ENCODE measurements around the gene STAT3. TPM values are rescaled to one million over a fixed set of nuclear protein-coding genes. Genes with fewer than 3 reads are reported as not detected.
"Not testable (repeated sequence)": the region's sequence is repeated elsewhere in the genome, so short reads cannot be mapped to it uniquely, and the experiment has no call there.

The STAT3 gene
- total and polyA plus RNA-seq, 9 of the 15 experiments (the other 6 are each of a cell fraction or from before 2014, with no cell fraction given) = 90.0 to 179 (median 114) TPM

GRCh38 chr17:42366176-42367023 is 21.8 kb downstream of the STAT3 start:
- H3K9me1 ChIP-seq (ENCODE audit: control insufficient read depth, insufficient read depth, low read length); intact Hi-C loops (cut with micrococcal nuclease); H3K9ac ChIP-seq (ENCODE audit: insufficient read depth in 1 of 2, low read depth in 2 of 2, low read length in 2 of 2); H3K4me2 ChIP-seq (ENCODE audit: insufficient read depth, low read length); H3K27me3 ChIP-seq (ENCODE audit: control insufficient read depth in 2 of 2, insufficient read depth in 2 of 2, low read length in 2 of 2); H3K36me3 ChIP-seq (ENCODE audit: control insufficient read depth, insufficient read depth, low read length); H3K27ac ChIP-seq (ENCODE audit: extremely low read depth, low read depth, low read length); CTCF ChIA-PET (ENCODE audit: low intra/inter-chr PET ratio); BruUV-seq (replicated peaks); H3K9me3 ChIP-seq (replicated peaks; ENCODE audit: control insufficient read depth, insufficient read depth, low read depth, low read length); H3K4me3 ChIP-seq; FAIRE-seq; in situ Hi-C loops (cut with MboI); H2AFZ ChIP-seq (ENCODE audit: low read depth, low read length): not testable (repeated sequence)
- Histone ChIP-seq H4K20me1 (replicated peaks; ENCODE audit: control insufficient read depth, insufficient read depth, low read length) (peaks cover 17% of the 10 kb centered on the region; the same call in 1 of the 2 replicates), H3K79me2 (ENCODE audit: control insufficient read depth, insufficient read depth, low read length) (peaks cover 71% of the 10 kb centered on the region), H3K4me1 (replicated peaks in 1 of 2; ENCODE audit: control insufficient read depth in 2 of 2, insufficient read depth in 2 of 2, low read length in 2 of 2) (peaks cover 28 to 35% of the 10 kb centered on the region in 2 experiments; a peak in 4 of 5 replicates)
- TF ChIP-seq MYNN (IDR thresholded peaks at IDR 0.05) (peak; percentile 100), MYNN (CRISPR knock-in tag; IDR thresholded peaks at IDR 0.05) (peak; percentile 98)
- DNase-seq (ENCODE audit: extremely low read depth in 1 of 4, low spot score in 3 of 4) (peak in 3 of 4 experiments; percentile 24 to 39 (median 26)), ATAC-seq (peak; percentile 43)
- POLR2A ChIA-PET = interaction anchor here (1.0 to 1.2 kb wide), 4 partner anchors 11 to 55 kb away, joined by 3 to 5 read pairs (median 4); partner anchors contain the start of gene STAT3
- WGBS (ENCODE audit: insufficient coverage, low coverage, missing lambda C conversion rate) = 55% methylated on average over 13 of the region's 13 CpGs

- FAIRE-seq (peak; percentile 69), DNase-seq (ENCODE audit: extremely low read depth in 1 of 4, low spot score in 3 of 4) (peak; percentile 27 to 61 (median 34)), ATAC-seq (peak; percentile 55)
- Histone ChIP-seq H3K9ac (ENCODE audit: insufficient read depth in 1 of 2, low read depth in 2 of 2, low read length in 2 of 2) (no peak overlapping the region; a peak in 1 of 4 replicates), H3K4me1 (replicated peaks in 1 of 2; ENCODE audit: control insufficient read depth in 2 of 2, insufficient read depth in 2 of 2, low read length in 2 of 2) (peaks cover 26 to 35% of the 10 kb centered on the region in 2 experiments; a peak in 4 of 5 replicates), H3K9me1 (ENCODE audit: control insufficient read depth, insufficient read depth, low read length) (peaks cover 5% of the 10 kb centered on the region), H3K9me3 (replicated peaks; ENCODE audit: control insufficient read depth, insufficient read depth, low read depth, low read length) (no peaks in the 10 kb centered on the region), H2AFZ (ENCODE audit: low read depth, low read length) (no peak overlapping the region), H3K4me2 (ENCODE audit: insufficient read depth, low read length) (no peak overlapping the region), H3K4me3 (no peak overlapping the region), H3K27ac (ENCODE audit: extremely low read depth, low read depth, low read length) (no peak overlapping the region), H3K27me3 (ENCODE audit: control insufficient read depth in 2 of 2, insufficient read depth in 2 of 2, low read length in 2 of 2) (no peaks in the 10 kb centered on the region), H3K79me2 (ENCODE audit: control insufficient read depth, insufficient read depth, low read length) (peaks cover 77% of the 10 kb centered on the region), H4K20me1 (replicated peaks; ENCODE audit: control insufficient read depth, insufficient read depth, low read length) (peaks cover 15% of the 10 kb centered on the region; the same call in 1 of the 2 replicates), H3K36me3 (ENCODE audit: control insufficient read depth, insufficient read depth, low read length) (no peaks in the 10 kb centered on the region; the same call in 2 of the 3 replicates)
- ChIA-PET CTCF (ENCODE audit: low intra/inter-chr PET ratio) (no interaction called here), POLR2A (interaction anchor here (0.7 kb wide), 1 partner anchor 14 kb away, joined by 4 read pairs; no protein-coding TSS in a partner anchor)
- in situ Hi-C loops (cut with MboI) (no loop called here), intact Hi-C loops (cut with micrococcal nuclease) (no loop called here)
- BruUV-seq (replicated peaks) = TSS peak; percentile 19
- WGBS (ENCODE audit: insufficient coverage, low coverage, missing lambda C conversion rate) = 30% methylated on average over 9 of the region's 9 CpGs
- TF ChIP-seq ZNF121 (CRISPR knock-in tag; conservative IDR thresholded peaks at IDR 0.05) = no peak
- TF ChIP-seq ZKSCAN3 (CRISPR knock-in tag; IDR thresholded peaks at IDR 0.05) = no peak
- no peak for TF ChIP-seq XRCC4 (IDR thresholded peaks at IDR 0.05; ENCODE audit: extremely low read depth, insufficient read depth, insufficient read length)
- peak; percentile 70 for TF ChIP-seq RAD51 (IDR thresholded peaks at IDR 0.05; ENCODE audit: borderline replicate concordance, low read depth)
- TF ChIP-seq E2F8 (IDR thresholded peaks at IDR 0.05; ENCODE audit: low read depth, partially characterized antibody) = no peak
- TF ChIP-seq HINFP (tag; conservative IDR thresholded peaks at IDR 0.05; ENCODE audit: low read depth) = no peak
- no peak for TF ChIP-seq NBN (IDR thresholded peaks at IDR 0.05; ENCODE audit: low read depth)
- no peak for TF ChIP-seq ZNF12 (CRISPR knock-in tag; IDR thresholded peaks at IDR 0.05)
- no peak for TF ChIP-seq TFAM (CRISPR knock-in tag; conservative IDR thresholded peaks at IDR 0.05)
Measured at GRCh38 chr17:42365136-42365535, 23.1 kb downstream of the STAT3 start.
